HEK293 (cell line): ENCODE data around the gene GFRAL.

Experiments used
- CTCF ChIA-PET: fragments of 350-600 bp; formaldehyde crosslinking; extraction: SDS; loops from one replicate; lab custom pipeline; 2021; ENCODE audit warnings: antibody characterized with exemption; lab: Yijun Ruan, JAX
- POLR2A ChIA-PET: fragments of 300-600 bp; formaldehyde crosslinking; extraction: SDS; loops from one replicate; lab custom pipeline; 2020; ENCODE audit warnings: antibody characterized with exemption, inconsistent platforms; lab: Yijun Ruan, JAX
- H3K27ac ChIP-seq: fragments of 200-500 bp; sonication (Bioruptor generic); 2 replicates; pipeline ENCODE4 v1.5.1; 2014; ENCODE audit warnings: low read depth, low read length, control low read depth, inconsistent platforms; ENCODE audit errors: extremely low read depth
- H3K36me3 ChIP-seq, 2 experiments: fragments of 200-500 bp in 1 of 2; sonication (Bioruptor generic) in 1 of 2; 1 replicate in 1 of 2; 2 replicates in 1 of 2; pipeline ENCODE4 v1.5.1; 2014 to 2017; ENCODE audit warnings: inconsistent platforms in 2 of 2, low read length in 2 of 2; ENCODE audit not compliant: control insufficient read depth in 2 of 2, insufficient read depth in 1 of 2
- H3K4me1 ChIP-seq: fragments of 200-500 bp; sonication (Bioruptor generic); 2 replicates; pipeline ENCODE4 v1.5.1; 2014; ENCODE audit warnings: mild to moderate bottlenecking, low read length, inconsistent platforms; ENCODE audit not compliant: control insufficient read depth, insufficient read depth
- H3K4me3 ChIP-seq: 2 replicates; pipeline ENCODE4 v1.5.1; 2011; ENCODE audit warnings: low read depth, mild to moderate bottlenecking, control low read depth, low read length, moderate library complexity
- H3K9me3 ChIP-seq: fragments of 200-500 bp; sonication (Bioruptor generic); 2 replicates; pipeline ENCODE4 v1.5.1; 2014; ENCODE audit warnings: low read depth, low read length, inconsistent platforms; ENCODE audit not compliant: control insufficient read depth, insufficient read depth
- HOXA7 ChIP-seq: sonication (generic); formaldehyde crosslinking; IDR thresholded peaks from 2 replicates; pipeline ENCODE4 v1.8.1; 2022; ENCODE audit warnings: missing genetic modification reagents, borderline replicate concordance
- KLF7 ChIP-seq: fragments of 450-650 bp; formaldehyde crosslinking; IDR thresholded peaks from 2 replicates; pipeline ENCODE4 v1.5.1; 2016; ENCODE audit warnings: missing biosample characterization, missing genetic modification characterization, borderline replicate concordance
- REPIN1 ChIP-seq: fragments of 450-650 bp; formaldehyde crosslinking; IDR thresholded peaks from 2 replicates; pipeline ENCODE4 v1.5.1; 2017; ENCODE audit warnings: missing biosample characterization, missing genetic modification characterization, low read depth
- ZBTB6 ChIP-seq: fragments of 450-650 bp; formaldehyde crosslinking; IDR thresholded peaks from 2 replicates; pipeline ENCODE4 v1.5.1; 2017; ENCODE audit warnings: missing biosample characterization, missing genetic modification characterization
- ZBTB8A ChIP-seq: fragments of 450-650 bp; formaldehyde crosslinking; IDR thresholded peaks from 2 replicates; pipeline ENCODE4 v1.5.1; 2016; ENCODE audit warnings: missing biosample characterization, missing genetic modification characterization
- ZNF140 ChIP-seq: fragments of 450-650 bp; formaldehyde crosslinking; IDR thresholded peaks from 2 replicates; pipeline ENCODE4 v1.5.1; 2016; ENCODE audit warnings: missing biosample characterization, missing genetic modification characterization
- ZNF146 ChIP-seq: fragments of 450-650 bp; formaldehyde crosslinking; IDR thresholded peaks from 2 replicates; pipeline ENCODE4 v1.5.1; 2016; ENCODE audit warnings: missing biosample characterization, missing genetic modification characterization
- ZNF202 ChIP-seq: fragments of 450-650 bp; formaldehyde crosslinking; IDR thresholded peaks from 2 replicates; pipeline ENCODE4 v1.5.1; 2016; ENCODE audit warnings: missing biosample characterization, missing genetic modification characterization, borderline replicate concordance
- ZNF280D ChIP-seq: fragments of 450-650 bp; formaldehyde crosslinking; IDR thresholded peaks from 2 replicates; pipeline ENCODE4 v1.5.1; 2016; ENCODE audit warnings: missing biosample characterization, missing genetic modification characterization
- ZNF335 ChIP-seq: fragments of 450-650 bp; formaldehyde crosslinking; conservative IDR thresholded peaks from 2 replicates; pipeline ENCODE4 v1.5.1; 2016; ENCODE audit warnings: missing biosample characterization, missing genetic modification characterization
- ZNF398 ChIP-seq: fragments of 450-650 bp; formaldehyde crosslinking; IDR thresholded peaks from 2 replicates; pipeline ENCODE4 v1.5.1; 2017; ENCODE audit warnings: missing biosample characterization, missing genetic modification characterization
- ZNF518A ChIP-seq: fragments of 450-650 bp; formaldehyde crosslinking; conservative IDR thresholded peaks from 2 replicates; pipeline ENCODE4 v1.5.1; 2016; ENCODE audit warnings: low read depth, missing biosample characterization, missing genetic modification characterization
- ZNF560 ChIP-seq: fragments of 450-650 bp; formaldehyde crosslinking; IDR thresholded peaks from 2 replicates; pipeline ENCODE4 v1.5.1; 2017; ENCODE audit warnings: missing biosample characterization, missing genetic modification characterization, borderline replicate concordance
- ZNF571 ChIP-seq: fragments of 450-650 bp; formaldehyde crosslinking; IDR thresholded peaks from 2 replicates; pipeline ENCODE4 v1.5.0; 2017; ENCODE audit warnings: missing biosample characterization, missing genetic modification characterization
- ZNF610 ChIP-seq: fragments of 450-650 bp; formaldehyde crosslinking; IDR thresholded peaks from 2 replicates; pipeline ENCODE4 v1.5.1; 2016; ENCODE audit warnings: missing biosample characterization, missing genetic modification characterization, borderline replicate concordance
- ZNF629 ChIP-seq: fragments of 450-650 bp; formaldehyde crosslinking; IDR thresholded peaks from 2 replicates; pipeline ENCODE4 v1.5.1; 2017; ENCODE audit warnings: missing biosample characterization, missing genetic modification characterization
- ZNF670 ChIP-seq: fragments of 450-650 bp; formaldehyde crosslinking; IDR thresholded peaks from 2 replicates; pipeline ENCODE4 v1.5.1; 2016; ENCODE audit warnings: missing biosample characterization, missing genetic modification characterization, low read depth
- ZNF701 ChIP-seq: fragments of 450-650 bp; formaldehyde crosslinking; IDR thresholded peaks from 2 replicates; pipeline ENCODE4 v1.5.1; 2016; ENCODE audit warnings: missing biosample characterization, missing genetic modification characterization

GFRAL gene

GRCh38 chr6:55379471-55379870 is 52.2 kb downstream of the GFRAL start:
- no peaks in the 10 kb centered on the region for H3K9me3 ChIP-seq
- no peak for TF ChIP-seq ZNF571 (tag by site-specific recombination)
- no peak for TF ChIP-seq ZNF518A
- no peak for TF ChIP-seq ZNF670 (tag by site-specific recombination)
- no peak for TF ChIP-seq ZNF335 (tag by site-specific recombination)
- ChIA-PET CTCF (no interaction called here), POLR2A (no interaction called here)
- no peak overlapping the region for H3K4me3 ChIP-seq
- no peak overlapping the region for H3K27ac ChIP-seq
- H3K4me1 ChIP-seq = no peaks in the 10 kb centered on the region
- H3K36me3 ChIP-seq = no peaks in the 10 kb centered on the region

GRCh38 chr6:55379895-55380294 is 52.6 kb downstream of the GFRAL start:
- Histone ChIP-seq H3K9me3 (no peaks in the 10 kb centered on the region), H3K27ac (no peak overlapping the region), H3K4me1 (no peaks in the 10 kb centered on the region), H3K36me3 (no peaks in the 10 kb centered on the region), H3K4me3 (no peak overlapping the region)
- ChIA-PET CTCF (no interaction called here), POLR2A (no interaction called here)
- TF ChIP-seq ZBTB6 = no peak
- no peak for TF ChIP-seq ZNF146
- TF ChIP-seq HOXA7 (CRISPR knock-in tag) = no peak
- no peak for TF ChIP-seq ZNF560 (tag by site-specific recombination)

GRCh38 chr6:55388211-55388610 is 60.9 kb downstream of the GFRAL start:
- H3K27ac ChIP-seq = no peak overlapping the region
- TF ChIP-seq ZNF398 (tag by site-specific recombination) (no peak), ZNF280D (tag by site-specific recombination) (no peak), ZNF146 (no peak), ZNF202 (tag by site-specific recombination) (no peak), ZNF701 (no peak), KLF7 (tag by site-specific recombination) (no peak), ZNF629 (tag by site-specific recombination) (no peak), REPIN1 (no peak), ZBTB8A (tag by site-specific recombination) (no peak), ZNF140 (tag by site-specific recombination) (no peak), ZNF610 (tag by site-specific recombination) (no peak)
- TF ChIP-seq, all 188 proteins: peak for 0
- ChIA-PET POLR2A (no interaction called here), CTCF (interaction anchor here (0.6 kb wide), 2 partner anchors 95 to 99 kb away, joined by 3 read pairs; no protein-coding TSS in a partner anchor)
- Histone ChIP-seq H3K4me3 (no peak overlapping the region), H3K4me1 (no peaks in the 10 kb centered on the region), H3K36me3 (no peaks in the 10 kb centered on the region), H3K9me3 (no peaks in the 10 kb centered on the region)
